ENCODE results near the gene CRMP1. TPM values are rescaled to one million over a fixed set of nuclear protein-coding genes. Genes with fewer than 3 reads are reported as not detected.

The CRMP1 gene
- total RNA-seq, 1 donor from 2014 or later, result 67.4 TPM

DNA sequence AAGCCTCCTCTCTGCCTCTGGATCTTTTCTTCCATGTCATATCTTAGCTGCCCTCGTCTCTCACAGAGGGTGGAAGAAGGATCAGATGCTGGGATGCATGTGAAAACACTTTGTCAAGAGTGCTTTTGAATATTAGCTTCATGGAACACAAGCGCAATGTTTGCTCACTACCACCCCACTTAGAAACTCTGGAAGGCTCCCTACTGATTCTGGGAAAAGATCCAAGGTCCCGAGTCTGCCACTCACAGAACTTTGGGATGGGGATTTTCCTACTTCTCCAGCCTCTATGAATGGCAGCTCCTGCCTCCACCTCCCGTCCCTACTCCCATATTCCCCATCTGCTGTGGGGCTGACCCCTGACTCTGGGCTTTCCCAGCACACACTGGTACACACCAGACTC lies 40.2 kb upstream of the CRMP1 start:
- no peak overlapping the region for H3K27ac ChIP-seq (ENCODE audit: low read depth, low read length)
- H3K4me1 Mint-ChIP-seq (ENCODE audit: low read depth, unreplicated experiment), result peaks cover 2% of the 10 kb centered on the region
- no peaks in the 10 kb centered on the region for H3K9me3 ChIP-seq (ENCODE audit: insufficient read depth, low read depth, low read length)
- peaks cover 20% of the 10 kb centered on the region for H3K27me3 ChIP-seq (ENCODE audit: insufficient read depth, low read length)
- H4K20me1 ChIP-seq (ENCODE audit: insufficient read depth, low read length), result no peaks in the 10 kb centered on the region
- no peak overlapping the region for H3K4me3 ChIP-seq (ENCODE audit: insufficient read depth, low read depth, low read length)
- no peak overlapping the region for H3K4me2 ChIP-seq (ENCODE audit: low read length)
- H2AFZ ChIP-seq (ENCODE audit: low read depth, low read length), result no peak overlapping the region
- TF ChIP-seq CTCF (IDR thresholded peaks at IDR 0.05; ENCODE audit: insufficient read depth, low read depth, low read length) (no peak), EZH2 (IDR thresholded peaks at IDR 0.05; ENCODE audit: insufficient read depth, low read length) (no peak)
- no peaks in the 10 kb centered on the region for H3K9me3 Mint-ChIP-seq (ENCODE audit: unreplicated experiment)
- DNase-seq (ENCODE audit: low read depth), result no peak
- no peaks in the 10 kb centered on the region for H3K36me3 ChIP-seq (ENCODE audit: insufficient read depth, low read length)
- H3K36me3 Mint-ChIP-seq (ENCODE audit: low read depth, unreplicated experiment), result no peaks in the 10 kb centered on the region
- H3K4me1 ChIP-seq (ENCODE audit: insufficient read depth, low read length), result no peaks in the 10 kb centered on the region
- H3K27ac Mint-ChIP-seq (ENCODE audit: unreplicated experiment), result no peak overlapping the region
- peaks cover 63% of the 10 kb centered on the region for H3K27me3 Mint-ChIP-seq (ENCODE audit: low read depth, unreplicated experiment)
- no peak for FAIRE-seq
- no peaks in the 10 kb centered on the region for H3K79me2 ChIP-seq (ENCODE audit: insufficient read depth, low read length)
- no peak overlapping the region for H3K9ac ChIP-seq (ENCODE audit: low read length)
- H3K4me3 Mint-ChIP-seq (ENCODE audit: unreplicated experiment), result no peak overlapping the region

- no peaks in the 10 kb centered on the region for H4K20me1 ChIP-seq (ENCODE audit: insufficient read depth, low read length)
- TF ChIP-seq EZH2 (IDR thresholded peaks at IDR 0.05; ENCODE audit: insufficient read depth, low read length) (no peak), CTCF (IDR thresholded peaks at IDR 0.05; ENCODE audit: insufficient read depth, low read depth, low read length) (no peak)
- peaks cover 71% of the 10 kb centered on the region for H3K27me3 Mint-ChIP-seq (ENCODE audit: low read depth, unreplicated experiment)
These were observed 39.2 kb upstream of the CRMP1 start for GRCh38 chr4:5932035-5932568.

GRCh38 chr4:5931526-5931925 lies 38.6 kb upstream of the CRMP1 start:
- Histone ChIP-seq H3K27ac (ENCODE audit: low read depth, low read length) (no peak overlapping the region), H3K36me3 (ENCODE audit: insufficient read depth, low read length) (no peaks in the 10 kb centered on the region), H3K4me1 (ENCODE audit: insufficient read depth, low read length) (no peaks in the 10 kb centered on the region), H2AFZ (ENCODE audit: low read depth, low read length) (no peak overlapping the region), H3K4me3 (ENCODE audit: insufficient read depth, low read depth, low read length) (no peak overlapping the region), H3K9me3 (ENCODE audit: insufficient read depth, low read depth, low read length) (no peaks in the 10 kb centered on the region), H3K79me2 (ENCODE audit: insufficient read depth, low read length) (no peaks in the 10 kb centered on the region), H3K4me2 (ENCODE audit: low read length) (no peak overlapping the region), H3K9ac (ENCODE audit: low read length) (no peak overlapping the region), H4K20me1 (ENCODE audit: insufficient read depth, low read length) (no peaks in the 10 kb centered on the region), H3K27me3 (ENCODE audit: insufficient read depth, low read length) (peaks cover 18% of the 10 kb centered on the region)
- H3K27ac Mint-ChIP-seq (ENCODE audit: unreplicated experiment), result no peak overlapping the region
- H3K4me1 Mint-ChIP-seq (ENCODE audit: low read depth, unreplicated experiment), result peaks cover 2% of the 10 kb centered on the region
- TF ChIP-seq EZH2 (IDR thresholded peaks at IDR 0.05; ENCODE audit: insufficient read depth, low read length) (no peak), CTCF (IDR thresholded peaks at IDR 0.05; ENCODE audit: insufficient read depth, low read depth, low read length) (no peak)
- DNase-seq (ENCODE audit: low read depth) (no peak), FAIRE-seq (no peak)
- H3K36me3 Mint-ChIP-seq (ENCODE audit: low read depth, unreplicated experiment), result peaks cover 2% of the 10 kb centered on the region
- peaks cover 74% of the 10 kb centered on the region for H3K27me3 Mint-ChIP-seq (ENCODE audit: low read depth, unreplicated experiment)
- no peak overlapping the region for H3K4me3 Mint-ChIP-seq (ENCODE audit: unreplicated experiment)
- H3K9me3 Mint-ChIP-seq (ENCODE audit: unreplicated experiment), result peaks cover 1% of the 10 kb centered on the region

More at GRCh38 chr4:5932035-5932568, 39.2 kb upstream of the CRMP1 start:
- H3K27me3 ChIP-seq (ENCODE audit: insufficient read depth, low read length), result peaks cover 20% of the 10 kb centered on the region
- H3K9me3 ChIP-seq (ENCODE audit: insufficient read depth, low read depth, low read length), result no peaks in the 10 kb centered on the region
- Mint-ChIP-seq H3K27ac (ENCODE audit: unreplicated experiment) (no peak overlapping the region), H3K36me3 (ENCODE audit: low read depth, unreplicated experiment) (peaks cover 2% of the 10 kb centered on the region), H3K4me1 (ENCODE audit: low read depth, unreplicated experiment) (peaks cover 2% of the 10 kb centered on the region), H3K4me3 (ENCODE audit: unreplicated experiment) (no peak overlapping the region), H3K9me3 (ENCODE audit: unreplicated experiment) (peaks cover 1% of the 10 kb centered on the region)
- no peaks in the 10 kb centered on the region for H3K79me2 ChIP-seq (ENCODE audit: insufficient read depth, low read length)
- H3K4me3 ChIP-seq (ENCODE audit: insufficient read depth, low read depth, low read length), result no peak overlapping the region
- H3K4me2 ChIP-seq (ENCODE audit: low read length), result no peak overlapping the region
- no peak overlapping the region for H2AFZ ChIP-seq (ENCODE audit: low read depth, low read length)
- H3K9ac ChIP-seq (ENCODE audit: low read length), result no peak overlapping the region
- H3K36me3 ChIP-seq (ENCODE audit: insufficient read depth, low read length), result no peaks in the 10 kb centered on the region
- FAIRE-seq, result no peak
- no peak for DNase-seq (ENCODE audit: low read depth)
- no peak overlapping the region for H3K27ac ChIP-seq (ENCODE audit: low read depth, low read length)
- H3K4me1 ChIP-seq (ENCODE audit: insufficient read depth, low read length), result no peaks in the 10 kb centered on the region
